Caco-2 (cell line): Measurements from ENCODE around the gene MAP3K4. TPM values are rescaled to one million over a fixed set of nuclear protein-coding genes. Genes with fewer than 3 reads are reported as not detected.
A peak's percentile ranks its signal among the peaks of the same experiment; 100 is the strongest.

Experiments
- BruUV-seq: library from RNA; stranded (reverse); fragments of 400-500 nt; replicated peaks from 2 replicates; lab custom pipeline; 2021; lab: Mats Ljungman, UMichigan
- CTCF ChIA-PET: fragments of 300-600 bp; sonication (Branson Sonifier 250); formaldehyde crosslinking; loops from one replicate; lab custom pipeline; 2022; ENCODE audit warnings: antibody characterized with exemption; lab: Charles Lee
- POLR2A ChIA-PET: fragments of 300-600 bp; sonication (Branson Sonifier 250); formaldehyde crosslinking; loops from one replicate; lab custom pipeline; 2022; ENCODE audit warnings: antibody characterized with exemption; lab: Charles Lee
- DNase-seq, 2 experiments: peaks; one replicate each; pipeline versions ENCODE4 v3.0.0 to v3.0.0-alpha.2; 2020 to 2022
- H3K27me3 ChIP-seq: replicated peaks from 2 replicates; pipeline ENCODE4 v1.6.0; 2011; ENCODE audit warnings: low read length; ENCODE audit not compliant: control insufficient read depth, insufficient read depth
- H3K36me3 ChIP-seq: 2 replicates; pipeline ENCODE4 v1.5.1; 2011; ENCODE audit warnings: low read length; ENCODE audit not compliant: control insufficient read depth, insufficient read depth
- H3K4me1 ChIP-seq: fragments of 250-450 bp; sonication (Bioruptor Pico); 2 replicates; pipeline ENCODE4 v1.5.1; 2020; ENCODE audit warnings: mild to moderate bottlenecking
- H3K4me3 ChIP-seq: 2 replicates; pipeline ENCODE4 v1.5.1; 2011; ENCODE audit warnings: low read depth, mild to moderate bottlenecking, control low read depth, low read length
- H3K9me3 ChIP-seq: fragments of 250-450 bp; sonication (Bioruptor Pico); 2 replicates; pipeline ENCODE4 v1.5.1; 2020; ENCODE audit warnings: mild to moderate bottlenecking, moderate library complexity
- H3K27ac Mint-ChIP-seq: one replicate; pipeline ENCODE4 v1.8.0; 2022; ENCODE audit warnings: mixed read lengths; ENCODE audit not compliant: unreplicated experiment
- H3K27me3 Mint-ChIP-seq: one replicate; pipeline ENCODE4 v1.8.0; 2022; ENCODE audit warnings: mixed read lengths; ENCODE audit not compliant: insufficient read depth, unreplicated experiment
- H3K36me3 Mint-ChIP-seq: one replicate; pipeline ENCODE4 v1.8.0; 2022; ENCODE audit warnings: mild to moderate bottlenecking, mixed read lengths; ENCODE audit not compliant: insufficient read depth, unreplicated experiment
- H3K4me1 Mint-ChIP-seq: one replicate; pipeline ENCODE4 v1.8.0; 2022; ENCODE audit warnings: low read depth, mixed read lengths; ENCODE audit not compliant: unreplicated experiment
- H3K4me3 Mint-ChIP-seq: one replicate; pipeline ENCODE4 v1.8.0; 2022; ENCODE audit warnings: mild to moderate bottlenecking, moderate library complexity, mixed read lengths; ENCODE audit not compliant: unreplicated experiment
- H3K9me3 Mint-ChIP-seq: one replicate; pipeline ENCODE4 v1.8.0; 2022; ENCODE audit warnings: mixed read lengths; ENCODE audit not compliant: unreplicated experiment
- intact Hi-C: fragments of 100-400 bp; cut with micrococcal nuclease; formaldehyde crosslinking; loops from one replicate; pipeline ENCODE4 v1.10.0; 2022; ENCODE audit not compliant: unreplicated experiment
- total RNA-seq: library from RNA; stranded (reverse); gene quantifications from 2 replicates; pipeline ENCODE4 v1.2.3, GENCODE V29; 2022
- TF ChIP-seq, protein P1 (sequence below), 2 experiments: fragments of 200-600 bp in 1 of 2; IDR thresholded peaks; 1 replicate in 1 of 2; 2 replicates in 1 of 2; pipeline versions ENCODE4 v1.5.1 to v1.8.0; 2011 to 2022; ENCODE audit warnings: antibody characterized with exemption in 1 of 2, control low read depth in 1 of 2, inconsistent platforms in 1 of 2, low read depth in 1 of 2, low read length in 1 of 2, mild to moderate bottlenecking in 1 of 2, moderate library complexity in 1 of 2; ENCODE audit not compliant: insufficient read depth in 1 of 2, severe bottlenecking in 1 of 2, unreplicated experiment in 1 of 2

MAP3K4 gene
- total RNA-seq, 1 experiment from 2014 or later: 34.3 TPM

DNA sequence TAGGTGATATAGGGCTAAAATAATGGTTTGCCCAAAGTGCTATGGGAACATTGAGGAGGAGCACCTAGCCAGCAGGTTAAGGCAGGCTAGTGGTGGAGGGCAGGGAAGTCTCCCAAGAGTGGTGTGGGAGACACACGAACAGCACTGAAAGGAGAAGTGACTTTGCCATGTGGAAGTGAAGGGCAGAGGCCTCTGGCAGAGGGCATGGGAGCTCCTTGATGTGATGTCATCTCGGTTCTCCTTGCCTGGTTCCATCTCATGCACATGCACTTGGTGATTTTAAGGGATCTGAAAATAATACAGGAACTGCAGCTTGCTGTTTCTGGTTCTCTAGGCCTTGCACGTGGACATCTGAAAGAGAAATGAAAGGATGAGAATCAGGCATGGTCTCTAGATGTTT is 4.7 kb upstream of the MAP3K4 start:
- H3K4me1 ChIP-seq: no peaks in the 10 kb centered on the region; the same call in 1 of the 2 replicates
- no peaks in the 10 kb centered on the region for H3K36me3 ChIP-seq
- ChIA-PET POLR2A (no interaction called here), CTCF (interaction anchor here (0.6 kb wide), 1 partner anchor 25 kb away, joined by 4 read pairs; no protein-coding TSS in a partner anchor)
- Mint-ChIP-seq H3K27ac (no peak overlapping the region), H3K9me3 (peaks cover 31% of the 10 kb centered on the region), H3K4me1 (no peaks in the 10 kb centered on the region), H3K36me3 (peaks cover 4% of the 10 kb centered on the region), H3K27me3 (no peaks in the 10 kb centered on the region), H3K4me3 (no peak overlapping the region)
- DNase-seq: no peak
- TF ChIP-seq, protein P1, sequence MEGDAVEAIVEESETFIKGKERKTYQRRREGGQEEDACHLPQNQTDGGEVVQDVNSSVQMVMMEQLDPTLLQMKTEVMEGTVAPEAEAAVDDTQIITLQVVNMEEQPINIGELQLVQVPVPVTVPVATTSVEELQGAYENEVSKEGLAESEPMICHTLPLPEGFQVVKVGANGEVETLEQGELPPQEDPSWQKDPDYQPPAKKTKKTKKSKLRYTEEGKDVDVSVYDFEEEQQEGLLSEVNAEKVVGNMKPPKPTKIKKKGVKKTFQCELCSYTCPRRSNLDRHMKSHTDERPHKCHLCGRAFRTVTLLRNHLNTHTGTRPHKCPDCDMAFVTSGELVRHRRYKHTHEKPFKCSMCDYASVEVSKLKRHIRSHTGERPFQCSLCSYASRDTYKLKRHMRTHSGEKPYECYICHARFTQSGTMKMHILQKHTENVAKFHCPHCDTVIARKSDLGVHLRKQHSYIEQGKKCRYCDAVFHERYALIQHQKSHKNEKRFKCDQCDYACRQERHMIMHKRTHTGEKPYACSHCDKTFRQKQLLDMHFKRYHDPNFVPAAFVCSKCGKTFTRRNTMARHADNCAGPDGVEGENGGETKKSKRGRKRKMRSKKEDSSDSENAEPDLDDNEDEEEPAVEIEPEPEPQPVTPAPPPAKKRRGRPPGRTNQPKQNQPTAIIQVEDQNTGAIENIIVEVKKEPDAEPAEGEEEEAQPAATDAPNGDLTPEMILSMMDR (IDR thresholded peaks at IDR 0.05; ENCODE audit: insufficient read depth in 1 of 2, low read depth in 1 of 2, low read length in 1 of 2, severe bottlenecking in 1 of 2, unreplicated experiment in 1 of 2): no peak
- intact Hi-C loops: no loop called here
- H3K9me3 ChIP-seq: peaks cover 19% of the 10 kb centered on the region
- no TSS peak for BruUV-seq
- H3K4me3 ChIP-seq: no peak overlapping the region
- H3K27me3 ChIP-seq: no peaks in the 10 kb centered on the region

GRCh38 chr6:160987265-160987664 is 4.3 kb upstream of the MAP3K4 start:
- H3K9me3 ChIP-seq: peaks cover 19% of the 10 kb centered on the region
- H3K9me3 Mint-ChIP-seq: peaks cover 26% of the 10 kb centered on the region
- H3K36me3 ChIP-seq: no peaks in the 10 kb centered on the region
- ChIA-PET CTCF (no interaction called here), POLR2A (no interaction called here)
- H3K4me3 ChIP-seq: no peak overlapping the region
- H3K27me3 ChIP-seq: no peaks in the 10 kb centered on the region
- H3K27me3 Mint-ChIP-seq: no peaks in the 10 kb centered on the region
- no TSS peak for BruUV-seq
- DNase-seq: no peak
- intact Hi-C loops: no loop called here
- peaks cover 8% of the 10 kb centered on the region for H3K36me3 Mint-ChIP-seq
- TF ChIP-seq, protein P1 (IDR thresholded peaks at IDR 0.05; ENCODE audit: insufficient read depth in 1 of 2, low read depth in 1 of 2, low read length in 1 of 2, severe bottlenecking in 1 of 2, unreplicated experiment in 1 of 2): no peak
- H3K27ac Mint-ChIP-seq: no peak overlapping the region
- no peaks in the 10 kb centered on the region; the same call in 1 of the 2 replicates for H3K4me1 ChIP-seq
- H3K4me3 Mint-ChIP-seq: no peak overlapping the region
- H3K4me1 Mint-ChIP-seq: no peaks in the 10 kb centered on the region

GRCh38 chr6:160990847-160991405 is 643 bp upstream of the MAP3K4 start:
- CTCF ChIA-PET: no interaction called here
- H3K27me3 Mint-ChIP-seq: no peaks in the 10 kb centered on the region
- POLR2A ChIA-PET: interaction anchor here (0.5 kb wide), 1 partner anchor 41 kb away, joined by 3 read pairs; no protein-coding TSS in a partner anchor
- no peaks in the 10 kb centered on the region for H3K4me1 Mint-ChIP-seq
- peak overlapping the region; percentile 85 for H3K27ac Mint-ChIP-seq
- H3K4me3 Mint-ChIP-seq: peak overlapping the region; percentile 96
- BruUV-seq: no TSS peak
- Histone ChIP-seq H3K9me3 (no peaks in the 10 kb centered on the region), H3K4me1 (no peaks in the 10 kb centered on the region; the same call in 1 of the 2 replicates), H3K27me3 (no peaks in the 10 kb centered on the region), H3K36me3 (no peaks in the 10 kb centered on the region), H3K4me3 (peak overlapping the region; percentile 97)
- DNase-seq: no peak
- intact Hi-C loops: loop anchor here (1.0 to 10.0 kb wide), 3 partner anchors 126 to 381 kb away; no protein-coding TSS in a partner anchor
- peaks cover 5% of the 10 kb centered on the region for H3K36me3 Mint-ChIP-seq
- TF ChIP-seq, protein P1 (IDR thresholded peaks at IDR 0.05; ENCODE audit: insufficient read depth in 1 of 2, low read depth in 1 of 2, low read length in 1 of 2, severe bottlenecking in 1 of 2, unreplicated experiment in 1 of 2): no peak
- H3K9me3 Mint-ChIP-seq: no peaks in the 10 kb centered on the region
